Stimulated activated CD8-positive, alpha-beta memory T cell treated with anti-CD3 and anti-CD28 coated beads, Interleukin-15, amount 100 ng/mL, for 48 hours (primary cell): Measurements from ENCODE around the gene THEM4.

ENCODE experiments used
- DNase-seq, 2 donors: peaks; one replicate each; pipeline ENCODE4 v3.0.0-alpha.2; 2020; ENCODE audit warnings: low read depth in 2 of 2

Gene THEM4

DNA sequence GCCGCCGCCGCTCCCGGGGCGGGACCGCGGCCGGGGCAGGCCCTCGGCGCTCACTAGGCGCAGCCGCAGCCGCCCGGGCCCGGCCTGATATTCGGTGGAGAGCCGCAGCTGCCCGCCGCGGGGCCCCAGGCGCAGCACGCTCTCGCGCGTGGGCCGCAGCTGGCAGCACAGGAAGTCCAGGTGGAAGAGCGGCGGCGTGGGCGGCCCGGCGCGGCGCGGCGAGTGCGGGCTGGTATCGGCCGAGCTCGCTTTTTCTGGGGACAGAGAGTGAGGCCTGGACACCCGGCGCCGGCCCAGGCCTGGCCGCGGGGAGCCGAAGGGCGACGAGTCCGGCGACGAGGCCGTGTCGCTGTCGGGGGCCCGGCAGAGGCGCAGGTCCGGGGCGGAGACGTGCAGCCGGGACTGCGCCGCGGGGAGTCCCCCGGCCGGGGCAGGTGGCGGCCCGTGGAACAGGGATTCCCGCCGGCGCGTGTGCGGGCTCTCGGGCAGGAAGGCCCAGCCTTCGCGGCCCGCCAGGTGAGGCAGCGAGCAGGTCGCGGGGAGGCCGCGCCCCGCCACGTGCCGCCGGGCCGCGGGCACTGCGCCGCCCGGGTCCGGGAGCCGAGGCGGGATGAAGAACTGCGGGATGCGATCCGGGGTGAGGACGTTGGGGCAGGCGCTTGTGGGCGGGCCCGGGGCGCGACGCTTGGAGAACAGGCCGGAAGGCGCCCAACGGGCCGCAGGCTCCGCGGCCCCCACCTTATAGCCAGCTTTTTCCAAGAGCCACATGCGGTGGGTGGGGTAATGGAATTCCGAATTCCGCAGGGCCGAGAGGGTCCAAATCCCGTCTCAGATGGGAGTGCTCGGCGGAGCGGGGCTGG lies 70.9 kb downstream of the THEM4 start:
- DNase-seq = no peak

DNA sequence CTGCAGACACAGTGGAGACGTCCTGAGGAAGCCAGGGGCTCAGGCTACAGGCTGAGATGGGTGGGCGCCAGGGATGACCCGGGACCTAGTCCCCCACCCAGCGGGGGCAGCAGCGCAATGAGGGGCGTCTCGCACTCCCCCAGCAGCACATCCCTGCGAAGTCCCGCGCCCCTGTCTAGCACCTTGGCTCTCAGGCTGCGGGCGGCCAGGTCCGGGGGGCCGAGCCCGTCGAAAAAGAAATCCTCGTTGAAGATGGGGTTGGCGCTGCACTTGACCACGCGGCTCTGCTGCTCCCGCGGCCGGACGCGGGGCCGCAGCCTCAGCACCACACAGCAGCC lies 71.5 kb downstream of the THEM4 start:
- DNase-seq = no peak

DNA sequence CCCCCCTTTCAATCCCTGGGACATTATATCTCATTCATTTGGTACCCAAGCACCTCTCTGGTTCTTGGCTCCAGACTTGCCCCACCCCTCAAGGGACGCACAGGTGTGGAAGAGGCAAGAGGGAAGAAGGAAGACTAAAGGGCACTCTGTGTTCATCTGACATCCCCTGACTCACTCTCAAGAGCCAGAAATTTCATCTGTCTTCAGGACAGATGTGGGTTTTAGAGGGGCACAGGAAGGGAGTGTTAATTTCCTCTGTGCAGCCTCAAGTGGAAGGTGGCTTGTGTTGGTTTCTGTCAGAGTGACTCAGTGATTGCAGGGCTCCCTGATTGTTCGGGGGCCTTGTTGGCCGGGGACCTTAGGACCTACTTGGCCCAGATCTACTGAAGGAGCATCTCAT lies 72.1 kb downstream of the THEM4 start:
- DNase-seq = no peak

DNA sequence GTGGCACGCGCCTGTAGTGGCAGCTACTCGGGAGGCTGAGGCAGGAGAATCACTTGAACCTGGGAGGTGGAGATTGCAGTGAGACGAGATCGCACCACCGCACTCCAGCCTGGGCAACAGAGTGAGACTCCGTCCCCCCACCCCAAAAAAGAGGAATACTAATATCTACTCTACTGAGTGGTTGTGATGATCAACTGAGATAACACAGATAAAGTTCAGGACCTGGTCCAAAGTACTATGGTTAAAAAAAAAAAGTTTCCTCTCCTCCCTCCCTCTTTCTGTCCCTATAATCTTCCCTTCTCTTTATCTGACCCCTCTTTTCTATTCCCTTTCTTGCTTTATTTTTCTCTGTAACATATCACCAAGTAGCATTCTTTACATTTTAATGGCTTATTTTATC lies 73.7 kb downstream of the THEM4 start:
- DNase-seq = no peak

DNA sequence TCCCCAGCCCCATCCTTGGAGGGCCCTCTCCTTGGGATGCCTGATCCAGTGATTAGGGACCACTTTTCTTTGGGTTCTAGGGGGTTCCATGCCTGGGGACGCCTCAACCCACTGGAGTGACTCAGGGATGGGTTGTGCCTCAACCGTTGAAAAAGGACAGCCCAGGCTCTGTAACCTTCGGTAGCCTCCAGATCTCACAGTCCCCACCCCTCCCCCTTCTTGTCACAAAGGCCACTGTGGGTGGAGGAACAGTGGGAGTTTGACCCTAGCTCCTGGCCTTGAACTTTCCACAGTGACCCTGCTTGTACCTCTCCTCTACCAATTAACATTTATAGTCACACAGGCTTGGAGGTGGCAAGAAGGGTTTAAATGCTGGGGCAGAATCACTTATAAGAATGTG lies 75.1 kb downstream of the THEM4 start:
- DNase-seq = no peak

DNA sequence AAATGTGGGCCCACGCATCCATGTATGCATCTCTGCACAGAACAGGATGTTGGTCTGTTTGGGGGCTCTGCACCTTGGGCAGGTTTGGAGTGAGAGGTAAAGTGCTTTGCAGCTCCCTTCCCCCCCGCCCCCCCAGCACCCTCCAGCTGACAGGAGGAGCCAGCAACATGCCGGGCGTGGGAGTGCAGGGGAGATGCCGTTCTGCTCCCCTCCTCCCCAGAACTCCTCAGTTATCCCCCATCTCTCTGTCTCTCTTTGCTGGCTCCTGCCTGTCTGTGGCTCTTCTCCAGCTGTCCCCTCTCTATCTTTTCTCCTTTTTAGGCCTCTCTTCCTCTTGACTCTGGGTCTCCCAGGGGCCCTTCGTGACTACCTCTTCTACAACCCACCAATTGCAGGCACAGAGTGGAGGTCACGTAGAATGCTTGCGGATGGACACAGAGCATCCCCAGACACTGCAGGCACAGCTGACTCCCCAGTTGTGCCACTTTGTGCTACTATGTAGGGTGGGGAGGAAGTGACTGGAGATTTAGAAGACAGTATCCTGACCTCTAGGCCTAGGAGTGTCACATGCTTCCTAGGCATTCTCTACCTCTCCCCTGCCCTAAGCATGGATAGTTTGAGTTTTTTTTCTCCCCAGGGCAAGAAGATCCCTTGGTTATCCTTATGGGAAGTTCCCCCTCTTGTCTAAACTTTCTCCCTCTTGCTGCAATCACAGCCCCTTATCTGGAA lies 76.0 kb downstream of the THEM4 start:
- no peak for DNase-seq

DNA sequence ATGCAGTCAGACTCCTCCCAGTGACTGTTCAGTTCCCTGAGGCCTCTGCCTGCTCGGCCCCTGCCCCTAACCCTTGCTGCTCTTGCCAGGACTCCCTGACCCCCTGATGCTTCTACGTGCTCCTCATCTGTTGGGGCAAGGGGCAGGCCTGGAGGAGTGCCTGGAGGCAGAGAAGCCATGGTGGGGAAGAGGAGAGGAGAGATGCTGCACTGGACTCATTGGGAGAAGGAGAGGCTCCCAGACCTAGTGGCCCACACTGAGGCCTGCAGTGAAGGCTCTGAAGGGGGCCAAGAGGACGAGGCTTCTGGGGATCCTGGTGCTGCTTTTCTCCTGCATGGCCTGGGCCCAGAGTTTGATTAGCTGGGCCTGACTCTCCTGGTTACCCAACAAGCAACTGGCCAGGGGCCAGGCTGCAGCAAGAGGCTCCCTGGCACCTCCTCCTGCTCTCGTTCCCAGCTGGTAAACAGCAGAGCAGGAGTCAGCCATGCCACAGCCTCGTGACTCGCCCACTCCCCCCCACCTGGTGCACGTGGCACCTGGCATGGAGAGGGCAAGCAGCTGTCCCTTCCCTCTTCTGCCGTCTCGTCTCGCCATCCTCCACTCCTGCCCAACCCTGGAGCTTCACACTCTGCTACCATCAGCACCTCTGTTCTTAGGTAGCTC lies 76.9 kb downstream of the THEM4 start:
- DNase-seq = no peak

DNA sequence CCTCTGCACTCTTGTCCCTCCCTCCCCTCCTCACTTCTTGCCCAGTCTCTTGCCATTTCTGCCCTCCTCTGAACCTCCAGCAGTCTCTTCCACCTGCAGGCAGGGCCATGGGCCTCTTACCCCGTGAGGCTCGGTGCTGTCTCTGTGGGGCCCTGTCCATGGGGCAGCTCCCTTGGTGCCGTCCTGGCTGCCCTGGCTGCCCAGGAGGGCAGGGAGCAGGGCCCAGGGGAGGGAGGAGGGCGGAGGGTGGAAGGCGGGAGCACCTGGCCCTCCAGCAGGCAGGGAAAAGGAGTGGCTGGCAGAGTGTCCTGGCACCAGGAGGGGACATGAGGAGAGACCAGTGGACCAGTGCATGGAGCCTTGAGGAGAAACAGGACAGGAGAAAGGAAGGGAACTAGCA lies 77.7 kb downstream of the THEM4 start, which contains the start of gene RORC:
Gene RORC, minus strand, starts transcription at position 198 of the 400 bp plus-strand sequence. Its CDS starts 38 bp downstream, at position 160.
- no peak for DNase-seq

DNA sequence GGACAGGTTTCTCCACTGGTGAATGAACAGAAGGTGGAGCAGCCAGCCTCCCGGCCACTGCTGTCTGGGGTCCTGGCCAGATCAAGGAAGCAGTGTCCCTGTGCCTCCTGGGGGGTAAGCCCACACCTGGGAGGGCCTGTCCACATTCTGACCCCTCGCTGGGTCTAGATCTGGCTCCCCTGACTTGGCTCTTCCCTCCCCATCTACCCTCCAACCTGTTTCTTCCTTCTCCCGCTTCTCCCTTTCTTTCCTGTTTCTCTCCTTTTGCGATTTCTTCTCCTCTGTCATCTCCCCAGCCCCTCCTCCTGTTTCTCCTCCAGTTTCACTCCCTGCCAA lies 78.1 kb downstream of the THEM4 start:
- DNase-seq = no peak

DNA sequence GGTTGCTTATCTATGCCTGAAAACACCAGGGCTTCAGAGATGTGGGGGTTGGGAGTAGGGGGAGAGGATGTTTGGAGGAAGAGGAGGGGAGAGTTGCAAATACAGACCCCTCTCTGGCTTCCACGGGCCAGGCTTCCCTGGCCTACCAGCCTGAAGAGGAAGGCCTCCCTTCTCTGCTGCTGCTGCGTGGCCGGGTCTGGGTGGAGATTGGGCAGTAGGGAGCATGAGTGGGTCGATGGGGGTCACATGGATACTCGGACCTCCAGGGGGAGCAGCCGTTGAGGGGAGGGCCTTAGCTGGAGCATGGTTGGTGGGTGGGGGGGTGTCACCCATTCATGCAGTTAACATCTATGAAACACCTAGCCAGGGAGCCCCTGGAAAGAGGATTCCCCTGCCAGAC lies 79.3 kb downstream of the THEM4 start:
- DNase-seq = no peak

DNA sequence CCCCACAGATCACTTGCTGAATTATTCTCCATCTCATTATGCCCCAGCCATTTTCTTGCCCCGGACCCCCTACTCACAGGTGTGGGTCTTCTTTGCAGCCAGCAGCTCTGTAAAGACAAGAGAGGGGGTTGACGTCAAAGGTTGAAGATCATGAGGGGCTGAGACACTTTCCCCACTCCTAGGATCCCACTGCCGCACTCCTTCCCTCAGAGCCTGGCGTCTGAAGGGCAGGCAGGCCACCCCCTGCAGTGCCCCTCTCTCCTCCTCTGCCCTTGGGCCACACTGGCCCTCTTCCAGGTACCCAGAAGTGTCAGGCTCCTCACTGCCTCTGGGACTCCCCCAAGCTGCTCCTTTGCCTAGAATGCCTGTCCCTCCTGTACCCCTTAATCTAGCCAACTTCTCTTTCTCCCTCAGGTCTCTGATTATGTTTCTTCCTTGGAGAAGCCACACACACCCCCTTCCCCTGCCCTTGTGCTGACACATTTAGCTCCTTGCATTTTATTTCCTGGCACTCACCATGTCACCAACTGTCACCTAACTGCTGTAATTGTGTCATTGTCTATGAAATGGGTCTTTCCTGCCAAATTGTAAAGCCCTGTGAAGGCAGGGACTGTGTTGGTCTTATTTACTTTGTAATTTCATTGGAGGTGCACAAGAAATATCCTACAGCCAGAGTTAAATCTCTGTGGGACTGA lies 79.8 kb downstream of the THEM4 start:
- DNase-seq = no peak

DNA sequence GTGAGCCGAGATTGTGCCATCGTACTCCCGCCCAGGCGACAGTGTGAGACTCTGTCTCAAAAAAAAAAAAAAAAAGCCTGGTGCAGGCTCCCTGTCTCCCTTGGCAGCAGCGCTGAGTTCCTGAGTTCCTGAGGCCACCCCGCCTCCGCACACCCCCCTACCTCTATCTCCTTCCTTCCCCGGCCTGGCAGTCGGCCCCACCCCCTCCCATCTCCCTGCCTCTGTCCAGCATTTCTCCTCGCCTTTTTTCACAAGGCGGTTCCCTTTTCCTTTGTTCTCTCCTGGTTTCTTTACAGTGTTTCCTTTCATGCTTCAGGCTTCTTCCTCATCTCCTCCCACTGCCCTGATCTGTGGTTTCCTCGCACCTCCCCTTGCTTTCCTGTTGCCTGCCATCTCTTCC lies 80.4 kb downstream of the THEM4 start:
- no peak for DNase-seq

DNA sequence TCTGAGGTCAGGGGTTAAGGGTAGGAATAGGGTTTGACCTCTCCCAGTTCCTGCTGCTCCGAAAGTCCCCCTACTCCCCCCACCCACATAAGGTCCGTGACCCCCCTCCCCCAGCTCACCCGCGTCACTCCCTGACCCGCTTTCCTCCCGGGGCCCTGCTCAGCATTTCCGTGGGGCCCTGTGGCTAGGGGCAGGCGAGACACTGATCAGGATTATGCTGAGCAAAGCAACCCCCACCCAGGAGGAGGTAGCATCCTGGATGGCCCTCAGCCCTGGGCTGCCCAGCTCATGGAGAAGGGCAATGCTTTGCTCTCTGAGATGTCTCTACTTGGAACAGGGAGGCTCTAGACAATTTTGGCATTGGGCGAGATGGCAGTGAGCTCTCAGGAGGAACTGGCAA lies 81.5 kb downstream of the THEM4 start:
- no peak for DNase-seq

DNA sequence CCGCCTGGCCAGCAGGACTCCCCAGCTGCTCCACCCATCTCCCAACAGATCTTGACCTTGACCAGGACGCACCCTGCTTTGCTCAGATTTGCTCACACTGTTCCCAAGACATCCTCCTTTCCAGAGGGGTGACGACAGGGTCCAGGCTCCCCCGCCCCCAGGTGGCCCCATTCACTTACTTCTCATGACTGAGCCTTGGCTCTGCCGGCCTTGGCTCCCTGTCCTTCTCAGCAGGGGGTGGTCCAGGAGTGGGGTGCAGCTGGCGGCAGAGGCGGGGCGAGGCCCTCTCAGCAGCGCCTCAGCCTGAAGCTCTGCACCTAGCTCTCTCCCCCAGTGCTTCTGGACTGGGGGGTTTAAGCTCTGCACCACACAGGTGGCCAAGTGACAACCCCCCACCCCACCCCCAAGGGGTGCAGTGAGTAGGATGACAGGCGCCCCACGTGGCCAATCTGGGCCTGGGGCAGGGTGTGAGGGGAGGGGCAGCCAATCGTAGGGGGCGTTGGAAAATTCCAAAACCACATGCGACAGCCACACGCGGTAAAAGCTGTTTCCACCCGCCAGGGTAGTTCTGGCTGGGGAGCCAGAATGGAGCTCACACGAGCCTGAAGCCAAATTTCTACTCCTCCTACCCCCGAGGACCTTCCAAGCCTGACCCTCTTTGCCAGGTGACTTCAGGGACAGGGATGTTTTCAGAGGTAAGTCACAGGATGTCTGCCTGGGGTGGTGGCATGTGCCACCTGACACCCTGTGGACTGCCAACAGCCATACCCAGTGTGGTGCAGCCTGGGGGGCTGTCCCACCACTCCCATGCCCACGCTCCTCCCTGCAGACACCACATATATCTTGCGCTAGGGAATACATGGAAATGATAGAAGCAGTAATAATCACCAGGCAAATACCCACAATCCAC lies 83.3 kb downstream of the THEM4 start:
- no peak for DNase-seq

DNA sequence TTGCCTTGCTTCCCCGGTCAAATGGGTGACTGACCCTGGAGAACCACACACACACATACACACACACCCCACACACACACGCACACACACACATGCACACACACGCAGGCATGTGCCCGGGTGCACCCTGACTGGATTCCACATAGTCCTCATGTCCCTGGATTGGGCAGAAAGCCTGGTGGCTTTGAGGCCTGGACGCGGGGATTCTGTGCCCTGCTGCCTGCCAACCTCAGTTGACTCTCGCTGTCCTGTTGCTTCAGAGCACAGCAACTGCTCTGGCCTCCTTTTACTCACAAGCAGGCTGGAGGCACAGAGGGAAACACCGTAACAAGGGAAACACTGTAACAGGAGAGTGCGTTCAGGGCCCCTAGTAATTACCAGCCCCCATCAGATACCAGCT lies 84.1 kb downstream of the THEM4 start:
- no peak for DNase-seq
